ENCODE results near the gene C3orf52.

The C3orf52 gene

DNA sequence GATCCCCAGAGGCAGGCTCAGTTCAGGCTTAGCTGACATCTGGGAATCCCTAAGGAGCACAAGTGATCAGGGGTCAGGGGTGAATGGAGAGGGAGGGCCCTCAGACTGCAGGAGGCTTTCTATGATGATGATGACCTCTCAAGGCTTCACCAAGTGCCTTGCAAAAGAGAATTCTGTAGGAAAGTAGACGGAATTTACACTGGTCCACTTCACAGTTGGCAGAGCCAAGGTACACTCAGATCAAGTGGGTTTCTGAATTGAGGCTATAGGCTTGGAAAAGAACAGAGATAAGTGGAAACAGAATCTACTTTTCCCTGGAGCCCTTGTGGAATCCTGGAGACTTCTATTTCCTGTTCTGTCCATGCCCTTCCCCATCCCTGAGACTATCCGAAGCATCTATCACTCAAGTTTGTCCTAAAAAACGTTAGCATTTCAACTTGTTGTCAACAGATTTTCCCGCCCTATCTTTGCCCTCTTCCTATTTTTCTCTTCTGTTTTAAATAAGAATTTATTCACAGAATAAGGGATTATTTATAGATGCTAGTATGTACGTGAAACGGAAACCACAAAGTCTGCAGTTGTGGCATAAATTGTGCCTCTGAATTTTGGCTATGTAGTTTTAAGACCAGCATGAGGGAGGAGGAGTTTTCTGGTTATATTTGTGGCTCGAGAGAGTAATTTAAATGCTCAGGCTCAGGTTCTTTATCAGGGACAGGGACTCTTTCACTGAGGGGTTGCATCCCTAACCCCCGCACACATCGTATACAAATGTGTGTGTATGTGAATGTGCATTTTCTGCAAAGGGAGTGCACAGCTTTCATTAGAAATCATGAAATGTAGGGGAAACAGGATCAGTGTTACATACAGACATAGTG lies 34.0 kb downstream of the C3orf52 start:
- DNase-seq (ENCODE audit: low read depth in 3 of 3): no peak

DNA sequence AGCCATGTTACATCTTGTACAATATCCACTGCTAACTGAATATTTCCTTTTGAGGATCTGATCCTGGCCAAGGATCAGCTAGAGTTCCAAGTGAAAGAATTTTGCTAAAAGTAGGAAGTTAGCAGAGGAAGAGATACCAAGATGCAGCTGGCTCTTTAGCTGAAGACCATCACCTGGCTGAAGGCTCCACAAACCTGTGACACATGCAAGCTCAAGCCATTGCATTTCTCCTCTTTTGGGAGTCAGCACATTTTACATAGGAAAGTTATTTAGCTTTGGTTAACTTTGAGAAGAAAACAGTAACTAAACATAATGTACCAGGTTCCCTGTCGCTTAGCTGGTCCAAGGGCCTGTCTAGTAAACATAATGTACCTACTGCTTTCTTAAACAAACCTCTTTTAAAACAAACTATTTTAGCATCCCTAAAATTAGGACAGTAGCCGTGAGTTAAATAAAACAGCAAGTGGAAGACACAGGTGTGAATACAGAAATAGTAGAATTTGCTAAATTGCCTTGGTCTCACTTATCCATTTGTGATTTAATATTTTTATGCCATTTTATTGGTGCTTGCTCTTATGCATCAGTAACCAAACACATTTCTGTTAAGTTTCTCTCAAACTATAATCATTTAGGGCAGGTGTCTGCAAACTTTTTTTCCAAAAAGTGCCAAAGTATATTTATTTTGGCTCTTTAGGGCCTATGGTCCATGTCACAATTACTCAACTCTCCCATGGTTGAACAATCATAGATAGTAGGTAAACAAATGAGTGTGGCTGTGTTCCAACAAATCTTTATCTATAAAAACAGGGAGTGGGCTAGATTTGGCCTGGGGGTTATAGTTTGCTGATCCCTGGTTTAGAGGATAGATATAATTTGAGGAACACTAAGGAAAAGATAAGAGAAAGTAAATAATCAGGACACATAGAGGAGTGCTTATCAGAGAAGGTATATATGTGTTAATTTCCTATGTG lies 35.7 kb downstream of the C3orf52 start:
- no peak for DNase-seq (ENCODE audit: low read depth in 3 of 3)

DNA sequence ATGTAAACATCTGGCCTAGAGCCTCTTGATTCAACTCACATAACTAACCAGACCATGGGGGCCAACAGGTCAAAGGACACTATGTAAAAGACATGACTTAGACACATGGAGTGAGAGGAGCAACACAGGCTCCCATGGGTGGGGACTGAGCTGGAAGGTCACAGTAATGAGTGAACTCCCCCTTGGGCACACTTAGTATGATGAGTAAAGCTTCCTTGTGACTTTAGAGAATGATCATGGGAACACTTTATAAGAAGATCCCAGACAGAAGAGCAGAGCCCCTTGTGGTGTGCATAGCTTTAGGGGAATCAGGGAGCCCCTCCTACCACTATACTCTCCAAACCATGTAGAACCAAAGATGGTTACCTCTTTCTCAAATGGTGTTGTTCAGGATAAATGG lies 36.7 kb downstream of the C3orf52 start:
- DNase-seq (ENCODE audit: low read depth in 3 of 3): no peak

DNA sequence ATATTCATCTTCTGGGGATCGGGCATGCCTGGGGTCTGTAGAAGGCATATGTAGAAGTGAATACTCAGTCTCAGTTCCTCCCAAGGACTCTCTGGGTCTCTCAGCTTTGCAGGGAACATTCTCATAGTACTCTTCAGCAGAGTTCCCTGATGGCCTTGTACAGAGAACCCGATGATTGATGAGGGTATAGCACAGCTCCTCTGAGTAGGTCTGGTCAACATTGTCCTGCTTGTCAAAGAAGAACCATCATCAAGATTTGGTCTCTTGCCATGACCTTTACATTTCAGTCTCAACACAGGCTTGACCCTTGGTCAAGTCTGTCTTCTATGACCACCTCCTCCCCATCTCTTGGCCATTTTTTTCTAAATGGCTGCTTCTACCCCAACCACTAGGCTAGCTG lies 37.4 kb downstream of the C3orf52 start:
- no peak for DNase-seq (ENCODE audit: low read depth in 3 of 3)

GRCh38 chr3:112124907-112125607 lies 38.9 kb downstream of the C3orf52 start:
- DNase-seq (ENCODE audit: low read depth in 3 of 3): no peak

DNA sequence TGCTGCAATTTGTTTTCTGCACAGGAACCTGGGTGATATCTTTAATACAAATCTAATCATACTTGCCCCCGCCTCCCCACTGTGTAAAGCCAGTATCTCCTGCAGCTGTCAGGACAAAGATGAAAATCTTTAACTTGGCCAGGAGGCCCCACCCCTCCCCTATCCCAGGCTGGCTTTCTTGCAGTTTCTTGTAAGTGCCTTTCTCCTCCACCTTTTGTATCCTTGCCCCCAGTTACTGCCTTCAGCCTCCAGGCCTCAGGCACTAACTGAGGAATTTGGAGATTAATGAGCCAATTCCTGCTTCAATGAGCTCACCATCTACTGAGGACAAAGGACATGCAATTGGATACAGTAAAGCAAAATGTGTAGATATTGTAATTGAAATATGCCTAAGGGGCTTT lies 40.3 kb downstream of the C3orf52 start:
- DNase-seq (ENCODE audit: low read depth in 3 of 3): no peak

DNA sequence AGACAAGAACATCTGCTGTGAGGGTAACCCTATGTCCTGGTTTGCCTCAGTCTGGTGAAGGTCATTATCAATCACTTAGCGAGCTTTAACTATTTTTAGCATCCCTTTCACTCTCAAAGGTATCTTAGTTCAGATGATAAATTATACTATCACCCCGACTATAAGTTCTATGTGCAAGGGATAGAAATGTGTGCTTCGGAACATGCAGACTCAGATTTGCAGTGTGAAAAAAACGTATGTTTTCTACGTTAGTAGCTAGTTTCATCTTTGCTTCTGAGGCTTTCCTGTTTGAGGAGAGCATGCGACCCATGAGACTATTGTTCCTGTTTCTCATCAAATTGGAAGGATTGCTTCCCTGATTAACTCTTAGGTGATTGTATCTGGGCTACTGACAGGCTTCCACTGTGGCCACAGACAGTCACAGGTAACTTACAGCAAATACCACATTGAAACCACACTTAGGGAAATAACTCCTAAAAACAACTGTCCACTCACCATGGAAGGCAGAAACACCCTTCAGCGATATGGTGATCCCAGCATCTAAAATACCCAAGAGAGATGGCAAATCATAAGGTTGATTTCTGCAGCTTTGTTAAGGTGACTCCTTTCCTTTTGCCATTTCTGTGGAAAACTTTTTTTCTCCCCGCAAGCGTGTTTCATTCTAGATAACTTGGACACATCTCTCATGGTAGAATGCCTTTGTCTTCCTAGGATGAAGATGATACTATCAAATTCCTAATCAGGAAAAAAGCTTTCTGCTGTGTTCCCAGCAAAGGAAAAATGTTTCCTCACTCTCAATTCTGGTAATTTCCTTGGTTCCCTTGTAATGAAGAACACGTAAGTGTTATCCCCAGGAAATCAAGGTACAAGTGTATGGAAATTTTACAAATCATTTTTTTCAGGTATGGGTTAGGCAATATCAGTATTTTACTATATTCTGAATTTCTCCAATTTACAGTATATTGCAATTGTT lies 41.6 kb downstream of the C3orf52 start:
- no peak for DNase-seq (ENCODE audit: low read depth in 3 of 3)

DNA sequence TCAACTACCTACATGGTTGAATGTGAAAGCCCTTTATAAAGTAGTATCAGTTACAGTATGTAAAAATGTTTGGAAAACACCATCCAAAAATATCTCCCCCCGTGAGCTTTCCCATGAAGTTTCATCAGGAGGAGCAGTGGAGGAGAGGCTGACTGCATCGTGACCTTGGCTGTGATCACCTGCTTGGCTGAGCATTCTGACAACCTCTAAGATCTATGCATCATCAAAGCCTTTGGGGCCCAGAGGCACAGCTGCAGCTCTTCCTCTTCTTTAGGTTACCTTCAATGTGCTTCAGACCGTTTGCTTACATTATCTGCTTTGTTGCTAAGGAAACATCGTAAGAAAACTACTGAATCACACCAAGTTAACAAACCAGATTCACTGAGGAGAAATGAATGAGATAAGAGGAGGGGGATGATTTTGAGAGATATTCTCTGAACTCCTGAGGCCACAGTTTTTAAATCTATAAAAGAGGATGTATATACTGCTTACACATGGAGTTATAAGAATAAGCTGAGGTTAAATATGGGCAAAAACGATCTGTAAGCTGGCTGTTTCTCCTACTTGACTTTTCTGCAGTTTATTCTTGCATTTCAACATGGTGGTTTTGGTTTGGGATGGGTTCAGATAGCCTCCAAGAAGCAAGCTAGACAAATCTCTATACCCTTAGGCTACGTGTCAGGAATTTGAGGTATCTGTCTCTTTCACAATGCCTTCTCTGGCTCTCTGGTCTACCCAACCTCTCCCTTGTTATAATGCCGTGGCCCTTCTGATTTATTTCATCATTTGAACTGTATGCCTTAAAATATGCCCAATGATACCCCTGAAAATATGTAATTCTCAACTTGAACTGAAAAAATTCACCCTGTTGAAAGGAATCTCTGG lies 42.9 kb downstream of the C3orf52 start:
- peak; percentile 12 to 28 (median 20) for DNase-seq (ENCODE audit: low read depth in 3 of 3)

DNA sequence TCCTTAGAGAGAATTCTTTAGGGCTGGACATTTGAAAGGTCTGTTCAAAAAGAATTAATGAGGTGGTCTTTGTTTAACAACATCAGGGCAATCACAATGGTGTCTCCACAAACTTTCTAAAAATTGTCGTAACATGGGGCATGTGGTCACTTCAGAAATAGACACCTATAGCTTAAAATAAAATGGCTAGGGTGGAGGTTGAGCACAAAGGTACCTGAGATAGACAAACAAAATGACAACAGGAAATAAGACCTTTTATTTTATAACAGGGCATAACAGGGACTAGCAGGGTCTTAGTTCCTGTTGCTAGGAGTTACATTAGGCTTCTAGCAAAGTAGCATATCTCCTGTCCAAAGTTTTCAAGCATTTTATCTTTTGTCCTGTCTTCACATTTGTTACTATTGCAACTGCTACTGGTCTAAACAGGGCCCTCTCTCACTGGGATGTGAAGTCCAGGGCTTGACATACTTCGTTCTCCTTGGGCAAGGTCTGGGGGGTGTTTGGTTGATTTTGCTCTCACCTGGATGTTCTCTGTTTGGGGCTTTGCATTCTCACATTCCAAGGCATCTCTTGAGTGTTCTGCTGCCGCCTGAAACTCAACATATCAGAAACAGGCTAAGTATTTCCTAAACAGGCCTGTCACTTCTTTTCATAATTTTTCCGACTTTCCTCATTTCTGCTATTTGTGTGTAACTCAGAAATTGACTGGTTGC lies 43.9 kb downstream of the C3orf52 start:
- no peak for DNase-seq (ENCODE audit: low read depth in 3 of 3)

DNA sequence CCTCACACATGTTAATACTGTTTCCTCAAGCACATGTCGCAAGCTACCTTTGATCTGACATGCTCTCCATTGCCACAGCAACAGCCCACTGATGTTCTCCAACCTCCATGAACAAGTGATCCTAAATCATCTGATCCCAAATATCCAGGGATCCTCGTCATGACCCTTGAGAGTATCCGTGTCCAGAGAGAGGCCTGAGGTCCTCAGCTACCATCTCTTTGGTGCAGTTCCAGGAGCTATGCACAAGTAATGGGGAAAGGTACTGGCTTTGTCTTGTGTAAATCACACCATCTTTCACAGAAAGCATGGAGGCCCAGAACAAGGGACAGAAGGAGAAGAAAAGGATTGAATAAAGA lies 44.4 kb downstream of the C3orf52 start:
- DNase-seq (ENCODE audit: low read depth in 3 of 3): no peak

DNA sequence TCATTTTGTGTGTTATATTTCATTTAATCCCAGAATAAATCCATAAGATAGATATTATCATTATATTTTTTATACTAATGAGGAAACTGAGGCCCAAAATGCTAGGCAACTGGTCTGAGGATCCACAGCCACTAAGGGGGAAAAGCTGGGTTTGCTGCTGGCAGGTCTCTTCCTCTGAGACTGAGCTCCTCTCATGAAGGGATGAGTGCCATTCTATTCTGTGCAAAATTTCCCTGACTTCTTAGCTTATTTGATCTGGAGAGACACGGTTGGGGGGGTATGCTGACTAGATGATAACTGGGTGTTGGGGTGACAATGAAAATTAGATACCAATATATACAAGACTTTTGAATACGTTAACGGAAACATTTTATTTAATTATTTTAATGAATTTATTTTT lies 44.9 kb downstream of the C3orf52 start:
- DNase-seq (ENCODE audit: low read depth in 3 of 3): no peak

DNA sequence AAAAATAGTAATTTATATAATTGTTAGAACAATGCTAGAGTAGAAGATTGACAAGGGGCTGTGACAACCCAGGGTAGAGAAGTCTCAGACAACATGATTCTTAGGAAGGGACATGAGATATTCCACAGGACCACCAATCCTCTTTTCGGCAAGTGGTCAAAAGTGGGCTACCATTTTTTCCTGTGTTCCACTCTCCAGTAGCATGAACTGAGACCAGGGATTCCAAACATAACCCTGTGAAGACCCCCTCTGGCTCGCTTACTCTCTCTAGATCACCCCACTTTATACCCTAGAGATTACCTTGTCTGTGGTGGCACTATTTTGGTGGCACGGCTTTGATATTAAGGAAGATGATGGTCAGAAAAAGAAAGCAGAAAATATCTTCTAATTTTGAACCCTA lies 45.9 kb downstream of the C3orf52 start:
- no peak for DNase-seq (ENCODE audit: low read depth in 3 of 3)

DNA sequence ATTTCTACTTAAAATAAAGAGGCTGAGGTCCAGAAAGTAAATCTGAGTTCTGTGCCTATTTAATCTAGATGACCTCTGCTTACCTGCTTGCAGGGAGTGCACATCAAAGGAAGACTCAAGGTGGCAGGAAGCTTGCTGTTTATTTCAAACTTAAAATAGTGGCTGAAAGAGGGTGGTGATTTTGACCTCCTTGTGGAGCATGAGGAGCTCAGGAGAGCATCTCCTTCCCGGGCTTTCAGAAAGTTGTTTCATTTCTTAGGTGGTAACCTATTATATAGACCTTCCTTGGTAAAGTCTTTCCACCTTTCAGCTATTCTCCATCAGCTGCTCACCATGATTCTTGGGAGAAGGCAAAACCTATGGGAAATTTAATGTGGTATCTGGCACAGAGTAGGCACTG lies 46.4 kb downstream of the C3orf52 start:
- DNase-seq (ENCODE audit: low read depth in 3 of 3): no peak

DNA sequence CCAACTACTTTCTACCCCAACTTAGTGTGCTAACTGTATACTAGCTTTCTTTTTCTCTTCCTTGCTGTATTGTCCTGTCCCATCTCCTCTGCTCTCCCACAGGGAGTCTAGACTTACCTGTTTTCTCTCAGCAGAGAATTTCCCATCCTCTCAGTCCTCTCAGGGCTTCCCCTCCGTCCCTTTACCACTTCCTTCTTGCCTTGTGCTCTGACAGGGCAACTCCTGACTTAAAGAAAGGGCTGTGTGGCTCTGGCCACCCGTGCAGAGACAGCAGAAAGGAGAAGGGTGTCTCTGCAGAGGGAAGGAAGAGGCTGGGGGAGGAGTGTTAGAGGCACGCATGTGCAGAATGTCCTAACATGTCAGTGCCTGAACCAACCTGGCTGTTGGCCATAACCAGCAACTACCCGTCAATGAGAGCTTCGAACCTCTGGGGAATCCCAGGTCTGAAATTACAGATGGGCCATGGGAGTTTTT lies 46.8 kb downstream of the C3orf52 start, which contains the start of gene GCSAM:
TSS of gene GCSAM (minus strand) at position 274 of the 474 bp plus-strand sequence. CDS start at position 146, 128 bp downstream.
- DNase-seq (ENCODE audit: low read depth in 3 of 3): peak; percentile 25 to 46 (median 42)

- DNase-seq (ENCODE audit: low read depth in 3 of 3): no peak
Measured at GRCh38 chr3:112133626-112134334, 47.6 kb downstream of the C3orf52 start.

DNA sequence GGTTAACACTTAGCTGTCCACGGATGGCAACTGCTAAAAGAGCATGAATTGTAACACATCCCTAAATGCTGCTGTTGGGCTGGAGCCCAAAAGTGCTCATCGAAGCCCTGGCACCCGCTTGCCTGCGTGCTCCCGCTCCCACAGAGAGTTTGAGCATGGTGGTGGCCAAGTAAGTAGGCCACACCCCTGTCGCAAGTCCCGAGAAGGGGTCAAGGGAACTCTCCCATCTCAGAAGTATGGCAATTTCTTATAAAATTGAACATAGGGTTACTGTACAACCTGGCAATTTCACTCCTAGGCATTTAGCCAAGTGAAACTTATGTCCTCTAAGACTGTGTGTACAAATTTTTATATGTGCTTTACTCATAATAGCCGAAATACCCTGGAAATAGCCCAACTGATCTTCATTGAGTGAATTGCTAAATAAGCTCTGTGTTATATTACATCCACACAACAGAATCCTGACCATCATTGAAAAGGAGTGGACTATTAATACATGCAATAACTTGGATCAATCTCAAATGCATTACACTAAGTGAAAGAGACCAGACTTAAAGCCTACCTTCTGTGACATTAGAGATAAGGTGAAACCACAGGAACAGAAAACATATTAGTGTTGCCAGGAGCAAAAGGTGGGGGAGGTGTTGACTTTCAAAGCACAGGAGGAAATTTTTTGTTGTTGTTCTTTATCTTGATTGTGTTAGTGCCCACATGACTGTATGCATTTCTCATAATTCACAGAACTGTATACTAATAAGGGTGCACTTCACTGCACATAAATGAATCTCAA lies 48.3 kb downstream of the C3orf52 start:
- DNase-seq (ENCODE audit: low read depth in 3 of 3): no peak

DNA sequence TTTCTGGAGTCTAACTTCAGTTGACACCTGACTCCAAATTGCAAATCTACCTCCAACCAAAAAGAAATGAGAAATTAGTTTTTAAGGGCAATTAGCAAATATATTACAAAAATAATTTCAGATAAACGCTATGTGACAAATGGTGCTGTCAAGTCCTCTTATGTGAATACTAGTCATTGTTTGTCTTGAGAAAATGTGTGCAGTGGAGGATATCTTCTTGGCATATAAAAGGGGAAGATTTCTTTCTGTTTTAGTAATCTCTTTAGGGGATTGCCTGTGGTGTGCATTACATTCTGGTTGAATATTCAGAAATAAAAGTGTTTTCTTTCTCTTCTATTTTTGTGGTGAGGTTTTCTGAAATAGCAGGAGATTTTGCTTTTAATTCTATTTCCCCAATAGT lies 49.9 kb downstream of the C3orf52 start:
- no peak for DNase-seq (ENCODE audit: low read depth in 3 of 3)

Measured in stimulated activated CD4-positive, alpha-beta T cell treated with anti-CD3 and anti-CD28 coated beads, TNF-alpha, amount 100 ng/mL, for 48 hours (primary cell).